Transverse colon (tissue), 4 donors: ENCODE measurements around the gene LDLRAD4. TPM values are rescaled to one million over a fixed set of nuclear protein-coding genes. Genes with fewer than 3 reads are reported as not detected.

Experiments
- DNase-seq: peaks from one replicate; pipeline ENCODE4 v3.0.0-alpha.2; 2019
- H3K27ac ChIP-seq, 4 donors: fragments of 200-600 bp; sonication (generic); 2 replicates each; pipeline ENCODE4 v1.5.1; 2016 to 2018; ENCODE audit warnings: inconsistent platforms in 4 of 4
- H3K27me3 ChIP-seq: fragments of 200-600 bp; sonication (generic); 2 replicates; pipeline ENCODE4 v1.5.1; 2017; ENCODE audit warnings: inconsistent platforms
- H3K36me3 ChIP-seq, 4 donors: fragments of 200-600 bp; sonication (generic); 2 replicates each; pipeline ENCODE4 v1.5.1; 2017 to 2019; ENCODE audit warnings: inconsistent platforms in 4 of 4
- H3K4me1 ChIP-seq, 4 donors: fragments of 200-600 bp; sonication (generic); 2 replicates each; pipeline ENCODE4 v1.5.1; 2017 to 2020; ENCODE audit warnings: inconsistent platforms in 4 of 4
- H3K4me3 ChIP-seq, 4 donors: fragments of 200-600 bp; sonication (generic); 1 replicate in 1 of 4; 2 replicates in 3 of 4; pipeline versions ENCODE4 v1.5.1 to v1.6.1; 2017 to 2019; ENCODE audit warnings: inconsistent platforms in 4 of 4
- H3K9me3 ChIP-seq, 2 donors: fragments of 200-600 bp; sonication (generic); 2 replicates each; pipeline ENCODE4 v1.5.1; 2017 to 2019; ENCODE audit warnings: inconsistent platforms in 2 of 2
- EP300 ChIP-seq: sonication (generic); formaldehyde crosslinking; IDR thresholded peaks from one replicate; pipeline ENCODE4 v1.6.1; 2017; ENCODE audit warnings: antibody characterized with exemption, low read depth
- POLR2A ChIP-seq: fragments of 450-650 bp; IDR thresholded peaks from one replicate; pipeline ENCODE4 v1.6.1; 2016; ENCODE audit warnings: antibody characterized with exemption, mild to moderate bottlenecking, moderate library complexity
- POLR2AphosphoS5 ChIP-seq, 3 donors: sonication (generic); formaldehyde crosslinking; IDR thresholded peaks; one replicate each; pipeline ENCODE4 v1.6.1; 2016; ENCODE audit warnings: antibody characterized with exemption in 3 of 3
- WGBS, 2 donors: methylation state at CpG; one replicate each; pipeline ENCODE4 v1.1.5; 2018; ENCODE audit warnings: low coverage in 1 of 2; 5-methylcytosine and 5-hydroxymethylcytosine counted together
- in situ Hi-C, 4 donors: fragments of 200-750 bp; cut with MboI; loops; one replicate each; pipeline versions ENCODE4 v1.15.0 to v1.15.1; 2017; ENCODE audit warnings: low sequenced_read_pairs in 3 of 4, low pct_ligation_motif_present in 1 of 4, low pct_unique_long_range_greater_than_20kb in 1 of 4
- intact Hi-C: fragments of 100-400 bp; cut with DNase I; formaldehyde crosslinking; loops from one replicate; pipeline ENCODE4 v1.15.1; 2023; ENCODE audit warnings: low total_unique reads
- total RNA-seq, 4 donors: library from RNA; depleted of rRNA; stranded (reverse); fragments of >200 nt; gene quantifications; one replicate each; pipeline ENCODE4 v1.1.0, GENCODE V29; 2016
- TF ChIP-seq, protein P1 (sequence below), 5 experiments: fragments of 200-600 bp in 3 of 5; fragments of 450-650 bp in 2 of 5; sonication (generic) in 3 of 5; IDR thresholded peaks; 1 replicate in 2 of 5; 2 replicates in 3 of 5; pipeline ENCODE4 v1.5.1; 2016 to 2017; ENCODE audit warnings: antibody characterized with exemption in 5 of 5, inconsistent platforms in 3 of 5, mild to moderate bottlenecking in 2 of 5, moderate library complexity in 1 of 5

The LDLRAD4 gene
- total RNA-seq, 4 donors from 2014 or later = 34.8 to 277 (median 60.6) TPM

DNA sequence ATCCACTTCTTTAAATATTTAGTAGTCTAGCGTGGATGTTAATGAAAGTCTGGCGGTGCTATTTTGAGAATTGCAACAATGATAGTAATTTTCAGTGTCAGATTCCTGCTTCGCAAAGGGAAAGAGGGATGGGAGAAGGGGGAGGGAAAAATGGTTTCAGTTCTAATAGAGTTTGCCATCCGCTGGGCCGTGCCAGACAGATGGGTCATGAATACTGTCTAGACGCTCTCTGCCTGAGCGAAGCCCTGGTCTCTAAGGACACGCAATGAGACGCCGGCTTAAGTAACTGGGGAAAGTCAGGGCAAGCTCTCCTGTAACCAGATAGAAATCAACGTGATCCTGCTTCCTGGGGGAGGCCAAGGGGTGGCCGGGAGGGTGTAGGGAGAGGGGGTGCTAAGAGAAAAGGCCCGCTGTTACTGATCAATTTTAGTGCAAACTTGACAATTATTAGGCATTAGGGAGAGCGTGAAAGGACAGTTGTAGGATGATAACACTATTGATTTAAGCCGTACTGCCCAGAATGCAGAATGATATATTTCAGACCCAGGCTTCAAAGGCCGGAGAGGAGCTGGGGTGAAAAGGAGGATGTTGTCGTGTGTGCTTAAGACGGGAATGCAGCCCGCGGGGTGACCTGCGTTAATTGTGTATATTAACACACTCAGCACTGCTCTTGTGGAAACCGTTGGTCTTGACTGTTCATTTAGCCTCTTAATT is 229.2 kb downstream of the LDLRAD4 start:
- no peaks in the 10 kb centered on the region for H3K9me3 ChIP-seq
- H3K36me3 ChIP-seq = no peaks in the 10 kb centered on the region
- peaks cover 0 to 21% (median 8%) of the 10 kb centered on the region in 4 donors for H3K4me1 ChIP-seq
- peak overlapping the region in 1 of 4 donors; percentile 48 for H3K27ac ChIP-seq
- H3K4me3 ChIP-seq = peak overlapping the region in 1 of 4 donors; percentile 16
- no peaks in the 10 kb centered on the region for H3K27me3 ChIP-seq
- in situ Hi-C loops = loop anchor here in 1 of 4 donors (25.0 kb wide), 1 partner anchor 90 kb away; no protein-coding TSS in a partner anchor
- WGBS, 2 donors = 62 to 80% methylated on average over 9 to 22 of the region's 22 CpGs
- DNase-seq = no peak
- TF ChIP-seq POLR2AphosphoS5 (IDR thresholded peaks at IDR 0.05) = no peak
- no peak for TF ChIP-seq POLR2A
- TF ChIP-seq, protein P1, sequence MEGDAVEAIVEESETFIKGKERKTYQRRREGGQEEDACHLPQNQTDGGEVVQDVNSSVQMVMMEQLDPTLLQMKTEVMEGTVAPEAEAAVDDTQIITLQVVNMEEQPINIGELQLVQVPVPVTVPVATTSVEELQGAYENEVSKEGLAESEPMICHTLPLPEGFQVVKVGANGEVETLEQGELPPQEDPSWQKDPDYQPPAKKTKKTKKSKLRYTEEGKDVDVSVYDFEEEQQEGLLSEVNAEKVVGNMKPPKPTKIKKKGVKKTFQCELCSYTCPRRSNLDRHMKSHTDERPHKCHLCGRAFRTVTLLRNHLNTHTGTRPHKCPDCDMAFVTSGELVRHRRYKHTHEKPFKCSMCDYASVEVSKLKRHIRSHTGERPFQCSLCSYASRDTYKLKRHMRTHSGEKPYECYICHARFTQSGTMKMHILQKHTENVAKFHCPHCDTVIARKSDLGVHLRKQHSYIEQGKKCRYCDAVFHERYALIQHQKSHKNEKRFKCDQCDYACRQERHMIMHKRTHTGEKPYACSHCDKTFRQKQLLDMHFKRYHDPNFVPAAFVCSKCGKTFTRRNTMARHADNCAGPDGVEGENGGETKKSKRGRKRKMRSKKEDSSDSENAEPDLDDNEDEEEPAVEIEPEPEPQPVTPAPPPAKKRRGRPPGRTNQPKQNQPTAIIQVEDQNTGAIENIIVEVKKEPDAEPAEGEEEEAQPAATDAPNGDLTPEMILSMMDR (IDR thresholded peaks at IDR 0.05) = no peak
- TF ChIP-seq EP300 = no peak
- intact Hi-C loops = no loop called here

DNA sequence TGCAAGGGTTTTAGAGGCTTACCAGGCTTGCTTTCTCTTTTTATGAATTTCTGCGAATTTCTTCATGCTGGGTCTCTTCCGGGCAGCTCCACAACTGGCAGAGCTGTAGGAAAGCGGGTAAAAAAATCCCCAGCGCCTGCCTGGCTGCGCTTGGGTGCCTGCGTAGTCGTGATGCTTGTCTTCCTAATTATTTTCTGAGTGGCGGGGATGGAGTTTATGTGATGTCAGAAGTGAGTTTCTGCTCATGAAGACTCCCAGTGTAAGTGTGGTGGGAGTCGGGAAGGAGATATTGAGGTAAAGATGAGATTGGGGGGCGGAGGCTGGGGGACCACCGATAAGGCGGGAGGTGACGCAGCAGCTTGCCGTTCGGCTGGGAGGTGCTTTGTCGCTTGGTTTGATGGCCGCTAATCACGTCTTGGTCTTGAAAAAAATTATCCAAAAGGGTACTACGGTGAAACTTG is 229.8 kb downstream of the LDLRAD4 start:
- Histone ChIP-seq H3K27ac (peak overlapping the region in 1 of 4 donors; percentile 48), H3K36me3 (no peaks in the 10 kb centered on the region), H3K4me1 (peaks cover 0 to 21% (median 8%) of the 10 kb centered on the region in 4 donors), H3K9me3 (no peaks in the 10 kb centered on the region), H3K27me3 (no peaks in the 10 kb centered on the region), H3K4me3 (no peak overlapping the region)
- intact Hi-C loops = no loop called here
- 78 to 87% methylated on average over 14 to 19 of the region's 19 CpGs for WGBS, 2 donors
- in situ Hi-C loops = loop anchor here in 1 of 4 donors (25.0 kb wide), 1 partner anchor 89 kb away; no protein-coding TSS in a partner anchor
- no peak for DNase-seq
- TF ChIP-seq, protein P1 (IDR thresholded peaks at IDR 0.05) = no peak
- TF ChIP-seq EP300 = no peak
- no peak for TF ChIP-seq POLR2A
- TF ChIP-seq POLR2AphosphoS5 (IDR thresholded peaks at IDR 0.05) = no peak

DNA sequence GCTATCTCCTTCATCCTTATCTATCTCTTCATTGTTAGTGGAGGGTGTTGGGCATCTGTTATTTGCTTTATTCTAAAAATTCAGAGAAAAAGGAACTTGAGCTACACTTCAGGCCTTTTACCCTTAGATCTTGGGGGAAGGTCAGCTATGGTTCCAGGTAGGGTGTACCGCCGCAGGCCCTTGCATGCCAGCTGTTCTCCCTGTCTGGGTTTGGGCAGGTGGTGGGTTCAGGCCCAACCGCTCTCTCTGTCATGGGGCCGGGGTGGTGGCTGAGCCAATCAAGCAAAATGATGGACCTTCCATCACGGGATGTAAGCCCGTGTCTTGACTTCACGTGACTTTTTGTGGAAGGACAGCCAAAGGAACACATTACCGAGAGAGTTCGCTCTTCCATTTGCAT is 231.1 kb downstream of the LDLRAD4 start:
- no peaks in the 10 kb centered on the region for H3K27me3 ChIP-seq
- 94 to 100% methylated on average over 2 to 9 of the region's 9 CpGs for WGBS, 2 donors
- H3K9me3 ChIP-seq = no peaks in the 10 kb centered on the region
- H3K36me3 ChIP-seq = no peaks in the 10 kb centered on the region
- intact Hi-C loops = no loop called here
- TF ChIP-seq, protein P1 (IDR thresholded peaks at IDR 0.05) = no peak
- TF ChIP-seq EP300 = no peak
- TF ChIP-seq POLR2AphosphoS5 (IDR thresholded peaks at IDR 0.05) = no peak
- no peak for TF ChIP-seq POLR2A
- H3K4me3 ChIP-seq = no peak overlapping the region
- DNase-seq = no peak
- no peak overlapping the region for H3K27ac ChIP-seq
- in situ Hi-C loops = loop anchor here in 1 of 4 donors (25.0 kb wide), 1 partner anchor 88 kb away; no protein-coding TSS in a partner anchor
- peaks cover 0 to 21% (median 8%) of the 10 kb centered on the region in 4 donors for H3K4me1 ChIP-seq

DNA sequence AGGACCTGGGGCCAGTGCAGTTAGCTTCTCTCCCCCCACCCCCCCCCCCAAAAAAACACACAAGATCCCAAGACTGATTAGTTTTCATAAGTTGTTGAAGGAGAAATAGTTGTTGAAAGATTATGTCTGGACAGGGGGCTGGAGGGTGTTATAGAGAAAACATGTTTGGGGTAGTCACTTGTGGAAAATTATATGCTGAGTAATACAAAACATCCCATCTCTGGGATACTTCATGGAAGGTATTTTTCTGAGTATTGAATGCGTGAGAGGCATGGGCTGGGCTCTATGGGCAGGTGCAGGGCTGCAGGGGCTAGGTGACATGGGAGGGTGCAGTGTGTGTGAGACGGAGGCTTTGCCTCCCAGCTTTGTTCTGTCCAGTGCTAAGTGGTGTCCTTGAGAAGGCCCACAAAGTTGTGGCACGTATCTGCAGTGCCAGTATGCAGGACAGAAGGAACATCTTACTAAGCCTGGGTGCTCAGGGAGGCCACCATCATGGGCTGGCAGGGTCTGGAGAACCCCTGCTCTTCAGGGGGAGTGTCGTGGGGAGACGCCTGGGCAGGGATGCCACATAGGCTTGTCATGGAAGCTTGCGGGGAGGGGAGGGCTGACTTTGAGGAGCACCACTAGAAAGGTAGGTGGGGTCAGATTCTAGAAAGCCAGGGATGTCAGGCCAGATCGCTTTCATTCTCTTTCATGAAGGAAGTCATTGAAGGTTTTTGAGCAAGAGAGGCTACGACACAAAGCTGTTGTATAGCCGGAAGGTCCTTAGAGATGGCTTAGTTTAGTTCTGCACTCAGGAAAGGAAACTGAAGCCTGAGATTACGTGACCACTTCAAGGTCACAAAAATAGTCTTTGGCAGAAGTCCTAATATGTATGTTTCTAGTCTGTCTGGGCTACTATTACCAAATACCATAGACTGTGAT is 232.0 kb downstream of the LDLRAD4 start:
- H3K36me3 ChIP-seq = no peaks in the 10 kb centered on the region
- no peaks in the 10 kb centered on the region for H3K27me3 ChIP-seq
- TF ChIP-seq EP300 (no peak), POLR2AphosphoS5 (IDR thresholded peaks at IDR 0.05) (no peak), POLR2A (no peak)
- TF ChIP-seq, protein P1 (IDR thresholded peaks at IDR 0.05) = no peak
- H3K27ac ChIP-seq = no peak overlapping the region
- H3K4me1 ChIP-seq = peaks cover 0 to 21% (median 8%) of the 10 kb centered on the region in 4 donors
- no peak for DNase-seq
- H3K9me3 ChIP-seq = no peaks in the 10 kb centered on the region
- in situ Hi-C loops (no loop called here), intact Hi-C loops (no loop called here)
- no peak overlapping the region for H3K4me3 ChIP-seq
- 84 to 100% methylated on average over 2 to 10 of the region's 10 CpGs for WGBS, 2 donors
